Measurements from ENCODE around the gene TMEM150A. TPM values are rescaled to one million over a fixed set of nuclear protein-coding genes. Genes with fewer than 3 reads are reported as not detected.
"Not testable (repeated sequence)": the region's sequence is repeated elsewhere in the genome, so short reads cannot be mapped to it uniquely, and the experiment has no call there.

TMEM150A gene
- total RNA-seq, 4 donors from 2014 or later = 6.3 to 15.8 (median 7.4) TPM

- intact Hi-C loops (cut with DNase I) = no loop called here
- 66 to 76% methylated on average over 7 of the region's 7 CpGs for WGBS, 2 donors
- no peak for DNase-seq
- no peaks in the 10 kb centered on the region for H3K27me3 ChIP-seq
- H3K36me3 ChIP-seq = peaks cover 0 to 37% (median 6%) of the 10 kb centered on the region in 3 donors
- peaks cover 28 to 92% (median 44%) of the 10 kb centered on the region in 3 donors for H3K4me1 ChIP-seq
- TF ChIP-seq CTCF (IDR thresholded peaks at IDR 0.05) (no peak), POLR2A (IDR thresholded peaks at IDR 0.05) (no peak)
- no peaks in the 10 kb centered on the region for H3K9me3 ChIP-seq
- H3K27ac ChIP-seq = peak overlapping the region; percentile 11 to 70 (median 60)
- H3K4me3 ChIP-seq = no peak overlapping the region
These were observed 3.6 kb upstream of the TMEM150A start for GRCh38 chr2:85606116-85606455.

GRCh38 chr2:85605406-85606115 is 3.1 kb upstream of the TMEM150A start:
- no peak for DNase-seq
- Histone ChIP-seq H3K27ac (peak overlapping the region; percentile 3 to 70 (median 60)), H3K4me3 (no peak overlapping the region), H3K9me3 (no peaks in the 10 kb centered on the region), H3K4me1 (peaks cover 28 to 92% (median 42%) of the 10 kb centered on the region in 3 donors), H3K36me3 (peaks cover 0 to 40% (median 6%) of the 10 kb centered on the region in 3 donors), H3K27me3 (no peaks in the 10 kb centered on the region)
- WGBS, 2 donors = 33 to 43% methylated on average over 4 of the region's 4 CpGs
- TF ChIP-seq POLR2A (IDR thresholded peaks at IDR 0.05) = no peak
- TF ChIP-seq CTCF (IDR thresholded peaks at IDR 0.05) = no peak
- intact Hi-C loops (cut with DNase I) = no loop called here

- WGBS, 2 donors = 38 to 53% methylated on average over 6 of the region's 6 CpGs
These were observed 2.3 kb upstream of the TMEM150A start for GRCh38 chr2:85604568-85605339.

GRCh38 chr2:85604133-85604444 is 1.6 kb upstream of the TMEM150A start:
- DNase-seq; H3K9me3 ChIP-seq; intact Hi-C loops (cut with DNase I); H3K27me3 ChIP-seq: not testable (repeated sequence)
- Histone ChIP-seq H3K4me3 (peak overlapping the region in 2 of 4 donors; percentile 60 to 88), H3K36me3 (peaks cover 0 to 47% (median 6%) of the 10 kb centered on the region in 3 donors), H3K27ac (peak overlapping the region; percentile 3 to 70 (median 60)), H3K4me1 (peaks cover 25 to 89% (median 36%) of the 10 kb centered on the region in 3 donors)
- WGBS, 2 donors = 36 to 68% methylated on average over 2 to 3 of the region's 3 CpGs

More at GRCh38 chr2:85604568-85605339, 2.3 kb upstream of the TMEM150A start:
- H3K4me3 ChIP-seq = peak overlapping the region in 1 of 4 donors; percentile 88
- peaks cover 0 to 47% (median 6%) of the 10 kb centered on the region in 3 donors for H3K36me3 ChIP-seq
- TF ChIP-seq POLR2A (IDR thresholded peaks at IDR 0.05) (no peak), CTCF (IDR thresholded peaks at IDR 0.05) (no peak)
- H3K27me3 ChIP-seq = no peaks in the 10 kb centered on the region
- no peaks in the 10 kb centered on the region for H3K9me3 ChIP-seq
- peak overlapping the region; percentile 3 to 70 (median 60) for H3K27ac ChIP-seq
- peaks cover 25 to 92% (median 36%) of the 10 kb centered on the region in 3 donors for H3K4me1 ChIP-seq
- no peak for DNase-seq
- intact Hi-C loops (cut with DNase I) = no loop called here

GRCh38 chr2:85601771-85602475 is 575 bp downstream of the TMEM150A start:
- WGBS, 2 donors = 9 to 32% methylated on average over 4 to 18 of the region's 36 CpGs
- intact Hi-C loops (cut with DNase I) = no loop called here
- Histone ChIP-seq H3K27me3 (no peaks in the 10 kb centered on the region), H3K36me3 (peaks cover 8 to 47% (median 16%) of the 10 kb centered on the region in 3 donors), H3K9me3 (no peaks in the 10 kb centered on the region), H3K27ac (peak overlapping the region; percentile 82 to 95 (median 87)), H3K4me1 (peaks cover 25 to 77% (median 39%) of the 10 kb centered on the region in 3 donors), H3K4me3 (peak overlapping the region; percentile 60 to 88 (median 68))
- no peak for DNase-seq
- no peak for TF ChIP-seq CTCF (IDR thresholded peaks at IDR 0.05)
- no peak for TF ChIP-seq POLR2A (IDR thresholded peaks at IDR 0.05)

Measured in esophagus squamous epithelium (tissue), 5 donors.